ENCODE data around the gene CHD2. TPM values are rescaled to one million over a fixed set of nuclear protein-coding genes. Genes with fewer than 3 reads are reported as not detected.

The CHD2 gene
- polyA plus RNA-seq, 3 donors from 2014 or later = 24.7 to 77.7 (median 36.9) TPM

DNA sequence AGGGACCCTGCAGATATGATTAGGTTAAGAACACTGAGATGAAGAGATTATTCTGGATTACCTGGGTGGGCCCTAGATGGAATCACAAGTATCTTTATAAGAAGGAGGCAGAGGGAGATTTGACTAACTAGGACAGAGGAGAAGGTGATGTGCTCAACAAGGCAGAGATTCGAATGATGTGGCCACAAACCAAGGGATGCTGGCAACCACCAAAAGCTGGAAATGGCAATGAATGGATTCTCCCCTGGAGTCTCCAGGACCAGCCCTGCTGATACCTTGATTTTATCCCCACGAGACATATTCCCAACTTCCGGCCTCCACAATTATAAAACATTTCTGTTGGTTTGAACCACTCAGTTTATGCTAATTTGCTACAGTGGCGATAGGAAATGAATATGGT, 146.0 kb downstream of the CHD2 start:
- H3K27ac Mint-ChIP-seq = peak overlapping the region in 4 of 6 donors; percentile 36 to 89 (median 86)
- H3K36me3 Mint-ChIP-seq = peaks cover 4 to 12% (median 4%) of the 10 kb centered on the region in 3 donors
- DNase-seq = no peak
- peaks cover 0 to 6% (median 4%) of the 10 kb centered on the region in 6 donors for H3K9me3 Mint-ChIP-seq
- H3K4me3 Mint-ChIP-seq = peak overlapping the region; percentile 11 to 63 (median 44)
- H3K4me1 Mint-ChIP-seq = peaks cover 48 to 49% of the 10 kb centered on the region in 2 donors
- H3K27me3 Mint-ChIP-seq (ENCODE audit: low read depth in 3 of 3) = peaks cover 2 to 10% (median 9%) of the 10 kb centered on the region in 3 donors

DNA sequence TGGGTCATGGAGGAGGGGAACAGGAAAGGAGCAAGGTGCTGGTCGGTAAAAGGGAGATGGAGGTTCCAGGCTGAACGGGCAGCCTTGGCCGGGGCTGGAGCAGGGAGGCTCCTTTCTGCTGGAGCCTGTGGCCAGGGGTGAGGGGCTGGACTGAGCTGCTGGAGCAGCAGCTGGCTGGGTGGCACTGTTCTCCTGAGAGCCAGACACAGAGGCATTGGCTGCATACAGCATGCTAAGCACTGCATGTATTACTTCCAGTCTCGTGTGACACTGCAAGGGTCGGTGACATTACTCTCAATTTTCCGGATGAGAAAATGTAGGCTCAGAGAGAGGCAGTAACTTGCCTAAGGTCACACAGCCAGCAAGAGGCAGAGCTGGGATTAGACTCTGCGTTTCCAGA, 146.6 kb downstream of the CHD2 start:
- no peak for DNase-seq
- Mint-ChIP-seq H3K9me3 (peaks cover 0 to 6% (median 4%) of the 10 kb centered on the region in 6 donors), H3K4me3 (peak overlapping the region in 4 of 5 donors; percentile 25 to 63 (median 52)), H3K27me3 (ENCODE audit: low read depth in 3 of 3) (peaks cover 2 to 11% (median 10%) of the 10 kb centered on the region in 3 donors), H3K36me3 (peaks cover 4 to 12% (median 4%) of the 10 kb centered on the region in 3 donors), H3K27ac (peak overlapping the region in 5 of 6 donors; percentile 3 to 89 (median 83)), H3K4me1 (peaks cover 48 to 49% of the 10 kb centered on the region in 2 donors)

GRCh38 chr15:93047621-93048425, 147.7 kb downstream of the CHD2 start:
- peak overlapping the region; percentile 59 to 86 (median 83) for H3K4me3 Mint-ChIP-seq
- H3K27me3 Mint-ChIP-seq (ENCODE audit: low read depth in 3 of 3) = peaks cover 2 to 11% (median 10%) of the 10 kb centered on the region in 3 donors

DNA sequence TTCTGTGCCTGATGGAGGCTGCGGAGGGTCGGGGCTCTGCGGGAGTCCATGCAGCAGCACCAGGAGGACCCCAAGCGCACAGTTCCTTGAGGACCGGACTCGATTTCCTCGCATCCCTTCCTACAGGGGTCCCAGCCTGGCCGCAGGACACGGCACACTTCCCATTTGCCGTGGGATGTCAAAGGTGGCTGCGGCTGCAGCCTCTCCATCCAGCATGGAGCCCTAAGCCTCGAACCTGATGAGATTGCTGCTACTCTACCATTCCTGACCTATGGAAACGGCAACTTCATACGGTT, 148.2 kb downstream of the CHD2 start:
- no peak for DNase-seq
- Mint-ChIP-seq H3K27me3 (ENCODE audit: low read depth in 3 of 3) (peaks cover 2 to 11% (median 10%) of the 10 kb centered on the region in 3 donors), H3K4me1 (peaks cover 49 to 50% of the 10 kb centered on the region in 2 donors), H3K9me3 (peaks cover 0 to 6% (median 4%) of the 10 kb centered on the region in 6 donors), H3K4me3 (peak overlapping the region in 4 of 5 donors; percentile 59 to 83 (median 60)), H3K36me3 (peaks cover 4 to 12% (median 4%) of the 10 kb centered on the region in 3 donors), H3K27ac (peak overlapping the region in 2 of 6 donors; percentile 89 to 93)

More at GRCh38 chr15:93047621-93048425, 147.7 kb downstream of the CHD2 start:
- peak; percentile 79 to 82 (median 80) for DNase-seq
- H3K27ac Mint-ChIP-seq = peak overlapping the region; percentile 85 to 96 (median 90)
- H3K4me1 Mint-ChIP-seq = peaks cover 49 to 50% of the 10 kb centered on the region in 2 donors
- peaks cover 4 to 12% (median 4%) of the 10 kb centered on the region in 3 donors for H3K36me3 Mint-ChIP-seq
- peaks cover 0 to 6% (median 4%) of the 10 kb centered on the region in 6 donors for H3K9me3 Mint-ChIP-seq

DNA sequence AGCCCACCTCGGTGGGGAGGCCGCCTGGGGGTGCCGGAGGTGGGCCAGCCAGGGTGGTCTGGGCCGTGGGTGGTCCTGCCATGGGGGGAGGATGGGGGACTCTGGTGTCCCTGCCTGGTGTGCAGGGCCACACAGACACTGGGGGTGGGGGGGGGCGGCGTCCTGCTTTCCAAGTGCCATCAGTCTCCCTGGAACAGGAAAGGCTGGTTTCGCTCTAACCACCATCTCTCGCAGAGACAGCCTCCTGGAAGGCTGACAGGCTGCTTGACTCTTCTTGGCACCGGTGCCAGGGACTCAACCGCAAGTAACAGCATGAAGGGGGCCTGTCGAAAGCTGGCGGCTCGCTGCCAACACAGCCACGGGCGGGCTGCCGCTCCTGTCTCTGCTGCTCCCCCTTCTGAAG, 148.6 kb downstream of the CHD2 start:
- Mint-ChIP-seq H3K27me3 (ENCODE audit: low read depth in 3 of 3) (peaks cover 2 to 11% (median 10%) of the 10 kb centered on the region in 3 donors), H3K36me3 (peaks cover 4 to 12% (median 4%) of the 10 kb centered on the region in 3 donors), H3K4me3 (peak overlapping the region; percentile 11 to 60 (median 51)), H3K9me3 (peaks cover 0 to 6% (median 4%) of the 10 kb centered on the region in 6 donors), H3K4me1 (peaks cover 49 to 50% of the 10 kb centered on the region in 2 donors), H3K27ac (peak overlapping the region in 5 of 6 donors; percentile 47 to 91 (median 73))
- DNase-seq = no peak

DNA sequence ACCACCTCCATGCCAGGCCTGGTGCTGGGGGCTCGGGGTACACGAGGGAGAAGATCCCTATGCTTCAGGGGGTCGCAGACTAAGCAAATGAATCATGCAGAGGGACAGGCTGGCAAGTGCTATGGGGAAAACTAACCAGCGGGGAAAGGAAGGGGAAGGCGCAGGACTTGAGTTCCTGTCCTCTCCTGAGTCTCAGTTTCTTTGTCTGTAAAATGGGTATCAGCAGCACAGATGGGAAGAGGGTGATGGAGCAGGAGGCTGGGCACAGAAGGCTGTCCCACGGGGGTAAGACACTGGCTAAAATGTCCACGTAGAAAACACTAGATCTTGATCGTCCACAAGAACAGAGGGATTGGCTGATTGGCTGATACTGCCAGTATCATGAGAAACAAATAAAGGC, 149.1 kb downstream of the CHD2 start:
- Mint-ChIP-seq H3K27me3 (ENCODE audit: low read depth in 3 of 3) (peaks cover 2 to 11% (median 10%) of the 10 kb centered on the region in 3 donors), H3K4me3 (peak overlapping the region; percentile 11 to 60 (median 51)), H3K9me3 (peaks cover 0 to 6% (median 4%) of the 10 kb centered on the region in 6 donors), H3K4me1 (peaks cover 49 to 50% of the 10 kb centered on the region in 2 donors), H3K36me3 (peaks cover 4 to 12% (median 4%) of the 10 kb centered on the region in 3 donors), H3K27ac (peak overlapping the region; percentile 47 to 91 (median 70))
- no peak for DNase-seq

- Mint-ChIP-seq H3K36me3 (peaks cover 4 to 12% (median 4%) of the 10 kb centered on the region in 3 donors), H3K4me1 (peaks cover 49 to 51% of the 10 kb centered on the region in 2 donors), H3K9me3 (peaks cover 0 to 6% (median 4%) of the 10 kb centered on the region in 6 donors), H3K27me3 (ENCODE audit: low read depth in 3 of 3) (peaks cover 2 to 11% (median 10%) of the 10 kb centered on the region in 3 donors), H3K4me3 (peak overlapping the region; percentile 12 to 59 (median 41)), H3K27ac (peak overlapping the region; percentile 65 to 91 (median 84))
- DNase-seq = peak; percentile 72 to 78 (median 76)
Observed at GRCh38 chr15:93049914-93050578, 149.9 kb downstream of the CHD2 start.

DNA sequence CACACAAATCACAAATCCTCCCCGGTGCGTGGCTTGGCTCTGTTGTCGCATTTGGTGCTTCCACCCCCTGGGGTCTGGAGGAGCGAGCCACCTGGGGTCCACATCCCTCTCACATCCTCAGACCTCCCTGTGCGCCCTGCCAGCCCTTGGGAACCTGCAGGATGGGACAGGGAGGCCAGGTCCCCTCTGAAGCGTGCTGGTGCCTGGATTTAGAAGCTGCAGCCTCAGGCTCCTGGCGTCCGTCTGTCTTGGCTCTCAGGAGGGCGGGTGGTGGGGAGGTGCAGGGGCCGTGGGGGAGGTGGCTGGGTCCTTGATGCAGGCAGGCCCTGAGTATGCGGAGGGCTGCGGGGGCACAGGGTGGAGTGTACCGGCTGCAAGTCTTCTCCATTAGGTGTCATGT, 150.5 kb downstream of the CHD2 start:
- peaks cover 49 to 51% of the 10 kb centered on the region in 2 donors for H3K4me1 Mint-ChIP-seq

GRCh38 chr15:93051236-93052089, 151.3 kb downstream of the CHD2 start:
- Mint-ChIP-seq H3K4me1 (peaks cover 41 to 46% of the 10 kb centered on the region in 2 donors), H3K27ac (no peak overlapping the region), H3K36me3 (peaks cover 0 to 1% (median 0%) of the 10 kb centered on the region in 3 donors)

More for the DNA sequence above, 150.5 kb downstream of the CHD2 start:
- Mint-ChIP-seq H3K27me3 (ENCODE audit: low read depth in 3 of 3) (peaks cover 2 to 12% (median 11%) of the 10 kb centered on the region in 3 donors), H3K4me3 (peak overlapping the region in 4 of 5 donors; percentile 12 to 58 (median 40)), H3K27ac (peak overlapping the region in 4 of 6 donors; percentile 77 to 91 (median 84)), H3K9me3 (peaks cover 0 to 6% (median 4%) of the 10 kb centered on the region in 6 donors), H3K36me3 (peaks cover 4 to 9% (median 4%) of the 10 kb centered on the region in 3 donors)
- no peak for DNase-seq

DNA sequence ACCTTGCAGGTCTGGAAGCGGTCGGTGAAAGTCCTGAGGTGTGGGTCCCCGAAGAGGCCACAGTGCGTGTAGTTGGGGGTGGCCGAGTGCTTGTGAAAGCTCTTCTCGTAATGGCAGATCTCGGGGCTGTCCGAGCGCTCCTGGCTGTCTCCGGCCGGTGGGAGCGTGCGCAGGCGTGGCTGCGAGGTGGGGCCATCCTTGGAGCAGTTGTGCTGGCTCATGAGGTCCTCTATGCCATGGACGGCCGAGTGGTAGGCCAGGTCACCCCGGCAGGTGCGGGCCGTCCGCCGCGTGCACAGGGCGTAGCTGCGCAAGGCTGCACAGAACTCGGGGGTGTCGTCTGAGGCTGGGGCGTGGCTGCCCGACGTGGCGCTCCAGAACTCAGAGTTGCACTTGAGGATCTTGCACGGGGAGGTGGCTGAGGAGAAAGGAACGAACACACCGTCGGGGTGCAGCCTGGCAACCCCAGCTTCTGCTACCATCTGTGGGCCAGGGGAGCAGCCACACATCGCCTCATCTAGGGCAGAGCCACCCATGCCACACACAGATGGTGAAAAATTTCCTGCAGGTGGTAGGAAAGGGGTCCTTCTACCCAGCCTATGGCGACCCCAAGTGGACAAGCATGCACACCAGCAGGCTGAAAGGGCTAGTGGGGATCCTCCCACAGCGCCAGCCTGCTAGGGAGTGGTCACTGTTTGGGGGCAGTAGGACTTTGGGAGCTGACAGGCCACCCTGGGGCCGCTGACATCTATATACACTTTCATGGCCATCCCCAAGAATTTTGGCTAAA, 152.2 kb downstream of the CHD2 start:
- no peak overlapping the region for H3K4me3 Mint-ChIP-seq
- peak in 2 of 3 donors; percentile 33 to 39 for DNase-seq
- H3K9me3 Mint-ChIP-seq = no peaks in the 10 kb centered on the region
- H3K4me1 Mint-ChIP-seq = peaks cover 35 to 38% of the 10 kb centered on the region in 2 donors
- peak overlapping the region in 1 of 6 donors; percentile 76 for H3K27ac Mint-ChIP-seq
- peaks cover 2 to 11% (median 8%) of the 10 kb centered on the region in 3 donors for H3K27me3 Mint-ChIP-seq (ENCODE audit: low read depth in 3 of 3)
- no peaks in the 10 kb centered on the region for H3K36me3 Mint-ChIP-seq

More at GRCh38 chr15:93051236-93052089, 151.3 kb downstream of the CHD2 start:
- Mint-ChIP-seq H3K9me3 (no peaks in the 10 kb centered on the region), H3K4me3 (no peak overlapping the region), H3K27me3 (ENCODE audit: low read depth in 3 of 3) (peaks cover 2 to 11% (median 8%) of the 10 kb centered on the region in 3 donors)
- DNase-seq = no peak

DNA sequence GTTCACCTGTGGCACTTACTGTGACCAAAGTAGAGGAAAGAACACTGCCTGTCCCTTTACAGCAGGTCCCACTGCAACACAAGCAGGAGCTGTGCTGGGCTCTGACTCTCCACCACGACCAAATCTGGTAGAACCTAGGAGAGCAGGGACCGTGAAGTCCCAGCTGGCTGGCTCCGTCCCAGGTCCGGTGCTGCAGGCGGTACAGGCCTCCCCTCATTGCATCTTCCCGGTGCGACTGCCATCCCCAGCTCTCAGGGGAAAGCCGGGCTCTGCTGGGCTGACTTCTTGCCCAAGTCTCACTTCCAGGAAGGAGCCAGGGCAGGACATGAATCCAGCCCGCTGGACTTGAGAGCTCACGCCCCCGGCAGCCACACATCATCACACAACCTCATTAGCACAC, 155.1 kb downstream of the CHD2 start:
- DNase-seq = no peak
- H3K27me3 Mint-ChIP-seq (ENCODE audit: low read depth in 3 of 3) = peaks cover 3 to 5% (median 4%) of the 10 kb centered on the region in 3 donors
- H3K27ac Mint-ChIP-seq = no peak overlapping the region
- H3K9me3 Mint-ChIP-seq = no peaks in the 10 kb centered on the region
- no peak overlapping the region for H3K4me3 Mint-ChIP-seq
- peaks cover 6 to 9% of the 10 kb centered on the region in 2 donors for H3K4me1 Mint-ChIP-seq
- no peaks in the 10 kb centered on the region for H3K36me3 Mint-ChIP-seq

DNA sequence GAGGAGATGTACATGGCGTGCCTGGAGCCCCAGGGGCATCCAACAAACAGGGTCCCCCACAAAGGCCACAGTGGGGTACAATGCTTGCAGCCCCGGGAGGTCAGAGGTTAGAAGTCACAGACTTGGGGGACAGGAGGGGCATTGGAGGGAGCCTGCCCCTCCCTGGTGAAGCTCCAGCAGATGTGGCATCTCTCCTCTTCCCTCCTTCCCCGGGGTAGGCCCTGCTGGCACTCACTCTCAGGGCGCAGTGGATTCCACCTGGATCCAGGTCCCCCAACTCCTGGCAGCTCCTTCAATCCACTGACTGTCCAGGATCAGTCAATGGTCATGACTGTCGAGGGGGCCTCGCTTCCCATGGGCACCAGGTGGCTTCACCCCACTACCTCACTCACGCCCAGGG, 156.7 kb downstream of the CHD2 start:
- Mint-ChIP-seq H3K36me3 (no peaks in the 10 kb centered on the region), H3K27ac (no peak overlapping the region), H3K27me3 (ENCODE audit: low read depth in 3 of 3) (peaks cover 0 to 5% (median 5%) of the 10 kb centered on the region in 3 donors)

More for the DNA sequence above, 156.7 kb downstream of the CHD2 start:
- Mint-ChIP-seq H3K4me3 (no peak overlapping the region), H3K4me1 (peaks cover 0 to 9% of the 10 kb centered on the region in 2 donors), H3K9me3 (no peaks in the 10 kb centered on the region)
- no peak for DNase-seq
